AG04450 (cell line): ENCODE measurements around the gene ASPDH. TPM values are rescaled to one million over a fixed set of nuclear protein-coding genes. Genes with fewer than 3 reads are reported as not detected.
"Not testable (repeated sequence)": the region's sequence is repeated elsewhere in the genome, so short reads cannot be mapped to it uniquely, and the experiment has no call there.

Experiments
- CTCF ChIA-PET: fragments of 300-600, 350-600 bp; formaldehyde crosslinking; extraction: SDS; loops from one replicate; lab custom pipeline; 2022; ENCODE audit warnings: antibody characterized with exemption, inconsistent platforms; lab: Charles Lee
- POLR2A ChIA-PET: fragments of 350-600 bp; formaldehyde crosslinking; extraction: SDS; loops from one replicate; lab custom pipeline; 2021; ENCODE audit warnings: antibody characterized with exemption, inconsistent platforms; lab: Yijun Ruan, JAX
- DNase-seq: peaks from one replicate; pipeline ENCODE4 v3.0.0-alpha.2; 2011; ENCODE audit warnings: low read depth, low spot score
- H3K27ac ChIP-seq: one replicate; pipeline ENCODE4 v1.5.1; 2012; ENCODE audit warnings: low read depth, low read length, control low read depth
- H3K27me3 ChIP-seq: one replicate; pipeline ENCODE4 v1.6.0; 2012; ENCODE audit warnings: low read length; ENCODE audit not compliant: control insufficient read depth, insufficient read depth
- H3K4me3 ChIP-seq: 2 replicates; pipeline ENCODE4 v1.5.1; 2011; ENCODE audit warnings: mild to moderate bottlenecking, low read depth, low read length, control low read depth
- H3K9me3 ChIP-seq: 2 replicates; pipeline ENCODE4 v1.5.1; 2012; ENCODE audit warnings: low read length; ENCODE audit not compliant: control insufficient read depth, insufficient read depth
- CTCF ChIP-seq: IDR thresholded peaks from 2 replicates; pipeline ENCODE4 v1.5.1; 2011; ENCODE audit warnings: low read depth, low read length, control low read depth, inconsistent platforms
- polyA plus RNA-seq: library from polyadenylated mRNA; depleted of rRNA; stranded (reverse); fragments of >200 nt; gene quantifications from 2 replicates; pipeline ENCODE4 v1.2.3, GENCODE V29; 2011

The ASPDH gene
- polyA plus RNA-seq, 1 experiment, result not detected

DNA sequence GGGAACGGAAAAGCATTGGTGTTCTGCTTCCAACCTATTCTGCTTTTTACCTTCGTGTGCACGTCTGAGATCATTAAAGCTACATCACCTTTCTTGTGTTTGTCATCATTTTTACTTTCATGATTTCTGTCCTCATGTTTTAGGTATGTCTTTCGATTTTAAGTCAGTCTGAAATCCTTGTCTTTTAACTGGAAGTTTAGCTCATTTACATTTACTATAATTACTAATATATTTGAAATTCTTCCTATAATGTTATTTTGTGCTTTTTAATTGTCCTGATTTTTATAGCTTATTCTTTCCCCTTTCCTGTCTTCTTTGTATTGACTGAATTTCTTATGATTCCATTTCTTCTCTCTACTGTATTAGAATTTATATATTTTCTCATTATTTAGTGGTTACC is 19.2 kb upstream of the ASPDH start:
- no peak for DNase-seq
- Histone ChIP-seq H3K9me3 (peaks cover 7% of the 10 kb centered on the region), H3K4me3 (no peak overlapping the region), H3K27me3 (no peaks in the 10 kb centered on the region), H3K27ac (no peak overlapping the region)
- ChIA-PET CTCF (interaction anchor here (1.9 to 8.7 kb wide), 2 partner anchors 23 to 251 kb away, joined by 5 to 65 read pairs; no protein-coding TSS in a partner anchor), POLR2A (no interaction called here)
- no peak for TF ChIP-seq CTCF

DNA sequence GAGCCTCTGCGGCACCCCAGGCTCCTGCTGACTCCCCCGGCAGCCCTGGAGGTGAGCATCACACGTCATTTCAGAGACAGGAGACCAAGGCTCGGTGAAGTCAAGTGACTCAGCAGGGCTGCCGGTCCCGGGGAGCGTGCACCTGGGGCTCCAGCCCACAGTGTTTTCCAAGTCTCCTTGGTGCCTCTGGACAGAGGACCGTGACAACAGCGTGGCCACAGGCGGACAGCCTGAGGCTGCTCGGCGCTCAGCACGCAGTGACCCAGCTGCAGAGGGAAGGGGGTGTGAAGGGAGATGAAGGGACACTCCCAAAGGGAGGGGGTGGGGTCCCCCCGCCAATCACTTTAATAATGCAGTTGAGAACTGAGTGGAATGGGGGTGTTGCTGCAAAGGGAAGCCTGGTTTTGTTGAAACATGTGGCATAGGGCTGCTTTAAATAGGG is 17.5 kb upstream of the ASPDH start:
- POLR2A ChIA-PET, result no interaction called here
- H3K4me3 ChIP-seq, result no peak overlapping the region
- H3K27me3 ChIP-seq, result no peaks in the 10 kb centered on the region
- no peak for DNase-seq
- TF ChIP-seq CTCF, result no peak
- no peak overlapping the region for H3K27ac ChIP-seq
- CTCF ChIA-PET, result no interaction called here
- peaks cover 7% of the 10 kb centered on the region for H3K9me3 ChIP-seq

DNA sequence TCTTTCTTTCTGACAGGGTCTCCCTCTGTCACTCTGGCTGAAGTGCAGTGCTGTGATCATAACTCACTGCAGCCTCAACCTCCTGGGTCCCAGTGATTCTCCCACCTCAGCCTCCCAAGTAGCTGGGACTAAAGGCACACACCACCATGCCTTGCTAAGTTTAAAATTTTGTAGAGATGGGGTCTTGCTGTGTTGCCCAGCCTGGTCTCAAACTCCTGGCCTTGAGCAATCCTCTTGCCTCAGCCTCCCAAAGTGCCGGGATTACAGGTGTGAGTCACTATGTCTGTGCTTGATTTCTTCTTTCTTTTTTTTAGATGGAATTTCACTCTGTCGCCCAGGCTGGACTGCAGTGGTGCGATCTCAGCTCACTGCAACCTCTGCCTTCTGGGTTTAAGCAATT is 14.3 kb upstream of the ASPDH start:
- H3K4me3 ChIP-seq, DNase-seq, H3K9me3 ChIP-seq, POLR2A ChIA-PET, H3K27me3 ChIP-seq, H3K27ac ChIP-seq: not testable (repeated sequence)
- CTCF ChIA-PET, result interaction anchor here (1.5 kb wide), 1 partner anchor 13 kb away, joined by 4 read pairs; no protein-coding TSS in a partner anchor

DNA sequence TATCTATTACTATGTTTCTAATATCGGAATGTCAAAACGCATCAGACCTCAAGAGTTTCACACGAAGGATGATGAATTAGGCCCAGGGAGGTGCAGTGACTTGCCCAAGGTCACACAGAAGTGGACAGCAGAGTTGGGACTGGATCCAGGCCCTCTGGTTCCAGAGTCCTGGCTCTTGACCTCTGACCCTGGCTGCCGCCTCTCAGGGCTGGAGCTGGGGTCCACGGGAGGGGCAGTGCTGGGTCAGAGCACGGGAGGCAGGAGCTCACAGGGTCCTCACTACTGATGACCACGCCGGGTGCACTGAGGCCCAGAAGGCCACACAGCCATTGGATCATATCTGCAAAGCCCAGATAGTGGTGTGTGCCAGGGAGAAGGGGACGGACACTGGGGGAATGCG is 9.2 kb upstream of the ASPDH start:
- Histone ChIP-seq H3K27ac (no peak overlapping the region), H3K4me3 (no peak overlapping the region), H3K27me3 (no peaks in the 10 kb centered on the region), H3K9me3 (peaks cover 15% of the 10 kb centered on the region; the same call in 1 of the 2 replicates)
- TF ChIP-seq CTCF, result no peak
- no peak for DNase-seq
- POLR2A ChIA-PET, result interaction anchor here (0.6 kb wide), 1 partner anchor 11 kb away, joined by 3 read pairs; no protein-coding TSS in a partner anchor
- CTCF ChIA-PET, result interaction anchor here (1.3 kb wide), 1 partner anchor 33 kb away, joined by 4 read pairs; no protein-coding TSS in a partner anchor

DNA sequence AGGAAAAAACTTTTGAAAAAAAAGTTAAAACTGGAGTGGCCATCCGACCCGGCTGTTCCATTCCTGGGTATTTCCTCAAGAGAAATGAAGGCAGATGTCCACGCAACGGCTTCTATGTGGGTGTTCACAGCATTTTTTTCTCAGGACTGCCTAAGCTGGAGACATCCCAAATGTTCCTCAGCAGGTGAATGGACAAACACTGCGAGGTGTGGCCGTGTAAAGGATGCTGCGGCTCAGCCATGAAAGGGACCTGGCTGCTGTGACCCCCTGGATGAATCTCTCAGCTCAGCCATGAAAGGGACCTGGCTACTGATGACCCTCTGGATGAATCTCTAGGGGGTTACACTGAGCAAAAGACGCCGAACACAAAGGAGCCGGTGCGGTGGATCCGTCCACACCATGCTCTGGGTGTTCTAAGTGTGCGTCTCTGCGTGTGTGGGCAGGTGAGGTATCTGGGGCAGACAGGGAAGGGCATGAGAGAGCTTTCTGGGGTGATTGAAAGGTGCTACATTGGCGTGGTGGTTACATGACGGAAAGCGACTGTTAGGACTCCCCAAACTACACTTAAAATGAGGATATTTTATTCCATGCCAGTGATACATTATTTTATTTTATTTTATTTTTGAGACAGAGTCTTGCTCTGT is 7.2 kb upstream of the ASPDH start:
- H3K9me3 ChIP-seq, result peaks cover 20% of the 10 kb centered on the region; the same call in 1 of the 2 replicates
- no peak overlapping the region for H3K27ac ChIP-seq
- CTCF ChIA-PET, result no interaction called here
- POLR2A ChIA-PET, result no interaction called here
- no peak for DNase-seq
- H3K27me3 ChIP-seq, result no peaks in the 10 kb centered on the region
- no peak overlapping the region for H3K4me3 ChIP-seq
- no peak for TF ChIP-seq CTCF
